Measurements from ENCODE around the gene DMC1. TPM values are rescaled to one million over a fixed set of nuclear protein-coding genes. Genes with fewer than 3 reads are reported as not detected.
A peak's percentile ranks its signal among the peaks of the same experiment; 100 is the strongest.

DMC1 gene
- total and polyA plus RNA-seq, 9 of the 15 experiments (the other 6 are each of a cell fraction or from before 2014, with no cell fraction given) = 5.5 to 55.5 (median 9.8) TPM

- TF ChIP-seq, protein P1, sequence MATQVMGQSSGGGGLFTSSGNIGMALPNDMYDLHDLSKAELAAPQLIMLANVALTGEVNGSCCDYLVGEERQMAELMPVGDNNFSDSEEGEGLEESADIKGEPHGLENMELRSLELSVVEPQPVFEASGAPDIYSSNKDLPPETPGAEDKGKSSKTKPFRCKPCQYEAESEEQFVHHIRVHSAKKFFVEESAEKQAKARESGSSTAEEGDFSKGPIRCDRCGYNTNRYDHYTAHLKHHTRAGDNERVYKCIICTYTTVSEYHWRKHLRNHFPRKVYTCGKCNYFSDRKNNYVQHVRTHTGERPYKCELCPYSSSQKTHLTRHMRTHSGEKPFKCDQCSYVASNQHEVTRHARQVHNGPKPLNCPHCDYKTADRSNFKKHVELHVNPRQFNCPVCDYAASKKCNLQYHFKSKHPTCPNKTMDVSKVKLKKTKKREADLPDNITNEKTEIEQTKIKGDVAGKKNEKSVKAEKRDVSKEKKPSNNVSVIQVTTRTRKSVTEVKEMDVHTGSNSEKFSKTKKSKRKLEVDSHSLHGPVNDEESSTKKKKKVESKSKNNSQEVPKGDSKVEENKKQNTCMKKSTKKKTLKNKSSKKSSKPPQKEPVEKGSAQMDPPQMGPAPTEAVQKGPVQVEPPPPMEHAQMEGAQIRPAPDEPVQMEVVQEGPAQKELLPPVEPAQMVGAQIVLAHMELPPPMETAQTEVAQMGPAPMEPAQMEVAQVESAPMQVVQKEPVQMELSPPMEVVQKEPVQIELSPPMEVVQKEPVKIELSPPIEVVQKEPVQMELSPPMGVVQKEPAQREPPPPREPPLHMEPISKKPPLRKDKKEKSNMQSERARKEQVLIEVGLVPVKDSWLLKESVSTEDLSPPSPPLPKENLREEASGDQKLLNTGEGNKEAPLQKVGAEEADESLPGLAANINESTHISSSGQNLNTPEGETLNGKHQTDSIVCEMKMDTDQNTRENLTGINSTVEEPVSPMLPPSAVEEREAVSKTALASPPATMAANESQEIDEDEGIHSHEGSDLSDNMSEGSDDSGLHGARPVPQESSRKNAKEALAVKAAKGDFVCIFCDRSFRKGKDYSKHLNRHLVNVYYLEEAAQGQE (IDR thresholded peaks at IDR 0.05; ENCODE audit: borderline replicate concordance) = no peak
- TF ChIP-seq, protein P1 (CRISPR knock-in tag; IDR thresholded peaks at IDR 0.05; ENCODE audit: low read depth) = no peak
- TF ChIP-seq ASH1L (IDR thresholded peaks at IDR 0.05; ENCODE audit: borderline replicate concordance, low read depth, partially characterized antibody) (no peak), CREB1 (IDR thresholded peaks at IDR 0.05) (peak; percentile 48; the same call in 1 of the 2 replicates), CREB1 (CRISPR knock-in tag; IDR thresholded peaks at IDR 0.05) (no peak), SIRT6 (IDR thresholded peaks at IDR 0.05; ENCODE audit: low read depth, low read length) (no peak), EP400 (IDR thresholded peaks at IDR 0.05) (peak; percentile 78; the same call in 1 of the 2 replicates), ZNF197 (CRISPR knock-in tag; IDR thresholded peaks at IDR 0.05; ENCODE audit: low read depth) (no peak), STAG1 (CRISPR knock-in tag; IDR thresholded peaks at IDR 0.05; ENCODE audit: borderline replicate concordance) (no peak), HNRNPUL1 (IDR thresholded peaks at IDR 0.05; ENCODE audit: low read length) (no peak), ZNF165 (CRISPR knock-in tag; IDR thresholded peaks at IDR 0.05; ENCODE audit: borderline replicate concordance) (no peak), BRD4 (IDR thresholded peaks at IDR 0.05) (no peak), ZFX (CRISPR knock-in tag; IDR thresholded peaks at IDR 0.05) (peak; percentile 81), POU5F1 (IDR thresholded peaks at IDR 0.05; ENCODE audit: borderline replicate concordance, low read depth, low read length, partially characterized antibody) (no peak), TAF1 (IDR thresholded peaks at IDR 0.05; ENCODE audit: control insufficient read depth, extremely low read depth, insufficient read depth, low read length, severe bottlenecking) (peak; percentile 73), TEAD4 (IDR thresholded peaks at IDR 0.05; ENCODE audit: low read length) (no peak), TEAD4 (CRISPR knock-in tag; IDR thresholded peaks at IDR 0.05; ENCODE audit: borderline replicate concordance) (no peak)
Observed at GRCh38 chr22:38569972-38570778, at the start of gene DMC1 (continued).

Data from K562 (cell line).